ENCODE results near the gene DTNA. TPM values are rescaled to one million over a fixed set of nuclear protein-coding genes. Genes with fewer than 3 reads are reported as not detected.
"Not testable (repeated sequence)": the region's sequence is repeated elsewhere in the genome, so short reads cannot be mapped to it uniquely, and the experiment has no call there.

The DTNA gene
- total RNA-seq, 2 experiments from 2014 or later, result not detected

DNA sequence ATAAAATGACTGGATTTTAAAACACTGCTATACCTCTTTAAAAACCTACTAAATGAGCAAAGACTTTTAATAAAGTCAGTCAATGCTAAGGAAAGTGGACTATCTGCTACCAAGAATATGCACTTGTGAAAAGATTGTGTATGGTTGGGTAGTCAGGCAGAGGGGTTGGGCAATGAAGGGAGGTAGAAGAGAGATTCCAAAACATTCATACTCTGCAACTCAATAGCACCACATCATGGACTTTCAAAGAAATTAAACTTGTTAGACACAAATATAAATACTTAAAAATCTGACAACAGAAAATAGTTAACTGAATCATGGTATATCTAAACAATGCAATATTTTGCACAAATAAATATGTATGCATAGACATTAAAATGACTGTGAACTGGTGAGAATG lies 191.2 kb downstream of the DTNA start:
- H3K9me3 Mint-ChIP-seq, result peaks cover 4% of the 10 kb centered on the region
- ATAC-seq (ENCODE audit: low read depth) (no peak), DNase-seq (no peak)
- no peaks in the 10 kb centered on the region for H3K4me1 Mint-ChIP-seq
- H3K36me3 Mint-ChIP-seq, result no peaks in the 10 kb centered on the region
- H3K27me3 Mint-ChIP-seq, result no peaks in the 10 kb centered on the region
- H3K4me3 Mint-ChIP-seq, result no peak overlapping the region
- POLR2A ChIA-PET, result no interaction called here
- no peak overlapping the region for H3K27ac Mint-ChIP-seq

GRCh38 chr18:34904994-34905393 lies 194.9 kb downstream of the DTNA start:
- peaks cover 2% of the 10 kb centered on the region for H3K36me3 Mint-ChIP-seq
- no peaks in the 10 kb centered on the region for H3K27me3 Mint-ChIP-seq
- POLR2A ChIA-PET, result no interaction called here
- H3K27ac Mint-ChIP-seq, result no peak overlapping the region
- DNase-seq (no peak), ATAC-seq (ENCODE audit: low read depth) (no peak)
- no peaks in the 10 kb centered on the region for H3K4me1 Mint-ChIP-seq
- no peak overlapping the region for H3K4me3 Mint-ChIP-seq
- peaks cover 11% of the 10 kb centered on the region for H3K9me3 Mint-ChIP-seq

- ATAC-seq (ENCODE audit: low read depth); DNase-seq; H3K36me3 Mint-ChIP-seq; POLR2A ChIA-PET; H3K4me1 Mint-ChIP-seq; H3K27me3 Mint-ChIP-seq; H3K27ac Mint-ChIP-seq; H3K4me3 Mint-ChIP-seq: not testable (repeated sequence)
- H3K9me3 Mint-ChIP-seq, result peaks cover 11% of the 10 kb centered on the region
Observed at GRCh38 chr18:34906985-34907384, 196.9 kb downstream of the DTNA start.

GRCh38 chr18:34909637-34910364 lies 199.7 kb downstream of the DTNA start:
- peaks cover 11% of the 10 kb centered on the region for H3K9me3 Mint-ChIP-seq
- ATAC-seq (ENCODE audit: low read depth) (no peak), DNase-seq (no peak)
- H3K36me3 Mint-ChIP-seq, result peaks cover 2% of the 10 kb centered on the region
- H3K4me1 Mint-ChIP-seq, result no peaks in the 10 kb centered on the region
- H3K4me3 Mint-ChIP-seq, result no peak overlapping the region
- POLR2A ChIA-PET, result no interaction called here
- H3K27me3 Mint-ChIP-seq, result no peaks in the 10 kb centered on the region
- no peak overlapping the region for H3K27ac Mint-ChIP-seq

GRCh38 chr18:34911081-34911480 lies 201.0 kb downstream of the DTNA start:
- no peaks in the 10 kb centered on the region for H3K4me1 Mint-ChIP-seq

DNA sequence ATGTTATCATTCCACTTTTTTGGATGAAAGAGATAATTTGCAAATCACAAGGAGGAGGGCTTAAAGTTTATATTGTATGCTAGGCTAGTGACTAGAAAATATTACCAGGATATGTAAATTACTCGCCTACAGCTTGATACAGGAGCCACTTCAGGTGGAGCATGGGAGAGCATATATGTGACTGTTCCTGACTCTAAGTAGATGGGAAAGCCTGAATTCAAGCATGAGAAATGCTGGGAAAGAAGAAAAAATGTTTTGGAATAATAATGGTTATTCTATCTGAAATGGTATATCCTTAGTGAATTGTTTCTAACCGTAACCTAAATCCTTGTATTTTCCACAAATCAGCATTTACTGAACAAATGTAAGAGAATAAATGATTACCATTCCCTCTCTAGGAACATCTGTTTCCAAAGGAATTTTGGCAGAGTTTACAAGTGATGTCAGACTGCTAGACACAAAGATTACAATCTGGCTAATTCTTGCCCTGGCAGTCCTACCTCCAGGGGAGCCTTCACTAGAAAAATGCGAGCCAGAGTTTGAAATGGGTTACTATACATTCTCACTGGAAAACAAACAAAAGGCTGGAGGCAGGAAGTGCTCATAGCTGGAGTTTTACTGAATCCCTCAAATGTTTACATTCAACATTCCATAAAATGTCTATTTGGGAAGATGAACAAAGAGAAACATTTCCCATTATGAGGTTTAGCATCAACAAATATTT lies 201.7 kb downstream of the DTNA start:
- ATAC-seq (ENCODE audit: low read depth) (no peak), DNase-seq (no peak)
- Mint-ChIP-seq H3K4me1 (no peaks in the 10 kb centered on the region), H3K27me3 (no peaks in the 10 kb centered on the region), H3K9me3 (peaks cover 4% of the 10 kb centered on the region), H3K4me3 (no peak overlapping the region), H3K27ac (no peak overlapping the region), H3K36me3 (no peaks in the 10 kb centered on the region)
- POLR2A ChIA-PET, result no interaction called here

More at GRCh38 chr18:34911081-34911480, 201.0 kb downstream of the DTNA start:
- H3K27ac Mint-ChIP-seq, result no peak overlapping the region
- ATAC-seq (ENCODE audit: low read depth) (no peak), DNase-seq (no peak)
- H3K27me3 Mint-ChIP-seq, result no peaks in the 10 kb centered on the region
- peaks cover 9% of the 10 kb centered on the region for H3K9me3 Mint-ChIP-seq
- H3K4me3 Mint-ChIP-seq, result no peak overlapping the region
- peaks cover 2% of the 10 kb centered on the region for H3K36me3 Mint-ChIP-seq
- POLR2A ChIA-PET, result no interaction called here

GRCh38 chr18:34913837-34914661 lies 204.0 kb downstream of the DTNA start:
- ATAC-seq (ENCODE audit: low read depth) (no peak), DNase-seq (no peak)
- no peaks in the 10 kb centered on the region for H3K36me3 Mint-ChIP-seq
- H3K9me3 Mint-ChIP-seq, result no peaks in the 10 kb centered on the region
- no peak overlapping the region for H3K4me3 Mint-ChIP-seq
- H3K4me1 Mint-ChIP-seq, result no peaks in the 10 kb centered on the region
- H3K27me3 Mint-ChIP-seq, result no peaks in the 10 kb centered on the region
- H3K27ac Mint-ChIP-seq, result no peak overlapping the region
- POLR2A ChIA-PET, result no interaction called here

- Mint-ChIP-seq H3K36me3 (no peaks in the 10 kb centered on the region), H3K9me3 (no peaks in the 10 kb centered on the region), H3K27ac (no peak overlapping the region), H3K4me1 (no peaks in the 10 kb centered on the region), H3K4me3 (no peak overlapping the region), H3K27me3 (no peaks in the 10 kb centered on the region)
- ATAC-seq (ENCODE audit: low read depth), result no peak
- no peak for DNase-seq
- POLR2A ChIA-PET, result no interaction called here
Observed at GRCh38 chr18:34915046-34915445, 204.9 kb downstream of the DTNA start.

GRCh38 chr18:34916539-34916938 lies 206.4 kb downstream of the DTNA start:
- H3K4me1 Mint-ChIP-seq; H3K4me3 Mint-ChIP-seq; POLR2A ChIA-PET; DNase-seq; H3K27ac Mint-ChIP-seq; H3K27me3 Mint-ChIP-seq; H3K9me3 Mint-ChIP-seq; H3K36me3 Mint-ChIP-seq; ATAC-seq (ENCODE audit: low read depth): not testable (repeated sequence)

- Mint-ChIP-seq H3K27ac (no peak overlapping the region), H3K27me3 (no peaks in the 10 kb centered on the region), H3K9me3 (no peaks in the 10 kb centered on the region), H3K4me1 (no peaks in the 10 kb centered on the region), H3K4me3 (no peak overlapping the region), H3K36me3 (no peaks in the 10 kb centered on the region)
- POLR2A ChIA-PET, result no interaction called here
- DNase-seq, result no peak
- no peak for ATAC-seq (ENCODE audit: low read depth)
Observed at GRCh38 chr18:34918856-34919255, 208.8 kb downstream of the DTNA start.

GRCh38 chr18:34921226-34921625 lies 211.1 kb downstream of the DTNA start:
- Mint-ChIP-seq H3K27ac (no peak overlapping the region), H3K9me3 (no peaks in the 10 kb centered on the region), H3K27me3 (peaks cover 8% of the 10 kb centered on the region), H3K36me3 (no peaks in the 10 kb centered on the region), H3K4me3 (no peak overlapping the region), H3K4me1 (no peaks in the 10 kb centered on the region)
- no peak for ATAC-seq (ENCODE audit: low read depth)
- DNase-seq, result no peak
- POLR2A ChIA-PET, result no interaction called here

GRCh38 chr18:34921811-34922385 lies 211.8 kb downstream of the DTNA start:
- Mint-ChIP-seq H3K27me3 (peaks cover 8% of the 10 kb centered on the region), H3K36me3 (no peaks in the 10 kb centered on the region), H3K4me1 (no peaks in the 10 kb centered on the region), H3K27ac (no peak overlapping the region), H3K9me3 (no peaks in the 10 kb centered on the region), H3K4me3 (no peak overlapping the region)
- POLR2A ChIA-PET, result no interaction called here
- DNase-seq (no peak), ATAC-seq (ENCODE audit: low read depth) (no peak)

GRCh38 chr18:34922594-34922993 lies 212.5 kb downstream of the DTNA start:
- H3K27ac Mint-ChIP-seq; H3K27me3 Mint-ChIP-seq; H3K4me3 Mint-ChIP-seq; H3K4me1 Mint-ChIP-seq; H3K9me3 Mint-ChIP-seq; DNase-seq; ATAC-seq (ENCODE audit: low read depth); H3K36me3 Mint-ChIP-seq; POLR2A ChIA-PET: not testable (repeated sequence)

Data from activated naive CD8-positive, alpha-beta T cell treated with anti-CD3 and anti-CD28 coated beads, Interleukin-2, amount 10 ng/mL, durations not matched to agents 7 days and 5 days (primary cell).